WTC11 (cell line): ENCODE measurements around the gene BCORL1. TPM values are rescaled to one million over a fixed set of nuclear protein-coding genes. Genes with fewer than 3 reads are reported as not detected.

Experiments used
- ATAC-seq: fragments of 200-7000 bp; cut with Tn5 transposase; 2 replicates; pipeline ENCODE4 v1.10.0; 2021; ENCODE audit warnings: mild to moderate bottlenecking, moderate library complexity
- CTCF ChIA-PET: fragments of 300-600 bp; sonication (Branson Sonifier 250); formaldehyde crosslinking; loops from one replicate; lab custom pipeline; 2021; ENCODE audit warnings: antibody characterized with exemption; lab: Charles Lee
- POLR2A ChIA-PET: fragments of 350-600 bp; sonication (Branson Sonifier 250); formaldehyde crosslinking; loops from one replicate; lab custom pipeline; 2021; ENCODE audit warnings: antibody characterized with exemption; lab: Charles Lee
- DNase-seq: peaks from one replicate; pipeline ENCODE4 v3.0.0; 2021; ENCODE audit warnings: low spot score
- H3K27ac Mint-ChIP-seq: 2 replicates; pipeline ENCODE4 v1.8.0; 2021; ENCODE audit warnings: mixed read lengths
- H3K27me3 Mint-ChIP-seq: 2 replicates; pipeline ENCODE4 v1.8.0; 2021; ENCODE audit warnings: low read depth, mild to moderate bottlenecking, moderate library complexity, mixed read lengths
- H3K36me3 Mint-ChIP-seq: 2 replicates; pipeline ENCODE4 v1.8.0; 2021; ENCODE audit warnings: mixed read lengths
- H3K4me1 Mint-ChIP-seq: 2 replicates; pipeline ENCODE4 v1.8.0; 2022; ENCODE audit warnings: mixed read lengths
- H3K4me3 Mint-ChIP-seq: 2 replicates; pipeline ENCODE4 v1.8.0; 2021; ENCODE audit warnings: mild to moderate bottlenecking, moderate library complexity, mixed read lengths
- H3K9me3 Mint-ChIP-seq: 2 replicates; pipeline ENCODE4 v1.8.0; 2021; ENCODE audit warnings: mixed read lengths
- ATF1 ChIP-seq: sonication (generic); formaldehyde crosslinking; IDR thresholded peaks from 2 replicates; pipeline ENCODE4 v1.8.1; 2023; ENCODE audit warnings: mild to moderate bottlenecking, moderate library complexity, missing genetic modification reagents
- EMX1 ChIP-seq: fragments of 250-450 bp; sonication (Bioruptor Pico); IDR thresholded peaks from 2 replicates; pipeline ENCODE4 v1.8.0; 2021; ENCODE audit warnings: mild to moderate bottlenecking
- MYBL2 ChIP-seq: sonication (generic); formaldehyde crosslinking; IDR thresholded peaks from 2 replicates; pipeline ENCODE4 v1.8.1; 2023; ENCODE audit warnings: mild to moderate bottlenecking, moderate library complexity, missing genetic modification reagents
- NFYB ChIP-seq: sonication (generic); formaldehyde crosslinking; conservative IDR thresholded peaks from 2 replicates; pipeline ENCODE4 v1.8.0; 2022; ENCODE audit warnings: low read depth, missing genetic modification reagents
- NR1H2 ChIP-seq: sonication (generic); formaldehyde crosslinking; IDR thresholded peaks from 2 replicates; pipeline ENCODE4 v1.9.0; 2021; ENCODE audit warnings: mild to moderate bottlenecking, moderate library complexity, missing genetic modification reagents
- OVOL2 ChIP-seq: fragments of 250-450 bp; sonication (Bioruptor Pico); IDR thresholded peaks from 2 replicates; pipeline ENCODE4 v1.9.0; 2021; ENCODE audit warnings: mild to moderate bottlenecking, borderline replicate concordance
- PRRX2 ChIP-seq: fragments of 250-450 bp; sonication (Bioruptor Pico); IDR thresholded peaks from 2 replicates; pipeline ENCODE4 v1.8.0; 2021; ENCODE audit warnings: mild to moderate bottlenecking
- TCF7 ChIP-seq: sonication (generic); formaldehyde crosslinking; IDR thresholded peaks from 2 replicates; pipeline ENCODE4 v1.8.0; 2022; ENCODE audit warnings: mild to moderate bottlenecking, low read depth, missing genetic modification reagents, moderate library complexity
- TEAD1 ChIP-seq: sonication (generic); formaldehyde crosslinking; IDR thresholded peaks from 2 replicates; pipeline ENCODE4 v1.8.0; 2022; ENCODE audit warnings: mild to moderate bottlenecking, missing genetic modification reagents
- TP53 ChIP-seq: sonication (generic); formaldehyde crosslinking; IDR thresholded peaks from 2 replicates; pipeline ENCODE4 v1.8.1; 2023; ENCODE audit warnings: mild to moderate bottlenecking, missing genetic modification reagents
- ZNF232 ChIP-seq: sonication (generic); formaldehyde crosslinking; IDR thresholded peaks from 2 replicates; pipeline ENCODE4 v1.8.0; 2022; ENCODE audit warnings: mild to moderate bottlenecking, missing genetic modification reagents
- ZNF263 ChIP-seq: sonication (generic); formaldehyde crosslinking; IDR thresholded peaks from 2 replicates; pipeline ENCODE4 v1.8.1; 2022; ENCODE audit warnings: low read depth, mild to moderate bottlenecking, moderate library complexity, missing genetic modification reagents
- ZNF396 ChIP-seq: fragments of 250-450 bp; sonication (Bioruptor Pico); IDR thresholded peaks from 2 replicates; pipeline ENCODE4 v1.8.0; 2021; ENCODE audit warnings: mild to moderate bottlenecking, moderate library complexity, borderline replicate concordance
- ZNF416 ChIP-seq: fragments of 250-450 bp; sonication (Bioruptor Pico); IDR thresholded peaks from 2 replicates; pipeline ENCODE4 v1.9.0; 2021; ENCODE audit warnings: mild to moderate bottlenecking, inconsistent platforms
- total RNA-seq: library from RNA; stranded (reverse); gene quantifications from 3 replicates; pipeline ENCODE4 v1.2.3, GENCODE V29; 2021
- TF ChIP-seq, protein P1 (sequence below): fragments of 250-450 bp; sonication (Bioruptor Pico); IDR thresholded peaks from 2 replicates; pipeline ENCODE4 v1.9.0; 2021; ENCODE audit warnings: mild to moderate bottlenecking
- TF ChIP-seq, protein P2 (sequence below): sonication (generic); formaldehyde crosslinking; IDR thresholded peaks from 2 replicates; pipeline ENCODE4 v1.8.0; 2023; ENCODE audit warnings: missing genetic modification reagents
- TF ChIP-seq, protein P3 (sequence below): sonication (generic); formaldehyde crosslinking; IDR thresholded peaks from 2 replicates; pipeline ENCODE4 v1.8.0; 2022; ENCODE audit warnings: mild to moderate bottlenecking, missing genetic modification reagents
- TF ChIP-seq, protein P4 (sequence below): fragments of 250-450 bp; sonication (Bioruptor Pico); IDR thresholded peaks from 2 replicates; pipeline ENCODE4 v1.9.0; 2021; ENCODE audit warnings: mild to moderate bottlenecking
- TF ChIP-seq, protein P5 (sequence below): fragments of 250-450 bp; sonication (Bioruptor Pico); IDR thresholded peaks from 2 replicates; pipeline ENCODE4 v1.9.0; 2021; ENCODE audit warnings: moderate library complexity, mild to moderate bottlenecking, inconsistent platforms, borderline replicate concordance

BCORL1 gene
- total RNA-seq, 1 experiment from 2014 or later = 12.0 TPM

DNA sequence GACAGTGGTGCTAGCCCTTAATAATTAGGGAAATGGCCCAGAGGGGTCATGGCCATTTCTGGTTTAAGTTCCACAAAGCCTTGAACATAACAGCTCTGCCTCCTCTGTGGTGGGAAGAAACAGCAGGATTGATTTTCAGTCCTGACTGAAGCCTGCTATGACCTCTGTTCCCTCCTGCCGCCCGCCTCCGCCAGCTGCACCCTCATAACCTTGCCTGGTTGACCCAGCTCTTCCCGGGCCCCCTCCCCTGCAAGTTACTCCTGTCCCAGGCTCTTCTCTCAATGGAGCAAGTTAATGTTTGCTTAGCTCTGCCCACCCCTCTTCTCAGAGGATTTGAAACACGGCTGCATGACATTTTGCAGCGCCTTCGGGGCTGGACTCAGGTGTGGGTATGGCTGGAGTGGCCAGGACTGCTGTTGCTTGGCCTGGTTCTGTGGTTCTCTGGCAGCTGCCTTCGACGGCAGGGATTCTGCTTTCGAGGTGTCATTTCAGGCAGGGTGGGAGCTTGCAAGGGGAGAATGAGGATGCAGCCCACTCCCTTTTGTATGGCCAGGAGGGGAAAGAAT lies 27.3 kb downstream of the BCORL1 start (continued):
- TF ChIP-seq, protein P1, sequence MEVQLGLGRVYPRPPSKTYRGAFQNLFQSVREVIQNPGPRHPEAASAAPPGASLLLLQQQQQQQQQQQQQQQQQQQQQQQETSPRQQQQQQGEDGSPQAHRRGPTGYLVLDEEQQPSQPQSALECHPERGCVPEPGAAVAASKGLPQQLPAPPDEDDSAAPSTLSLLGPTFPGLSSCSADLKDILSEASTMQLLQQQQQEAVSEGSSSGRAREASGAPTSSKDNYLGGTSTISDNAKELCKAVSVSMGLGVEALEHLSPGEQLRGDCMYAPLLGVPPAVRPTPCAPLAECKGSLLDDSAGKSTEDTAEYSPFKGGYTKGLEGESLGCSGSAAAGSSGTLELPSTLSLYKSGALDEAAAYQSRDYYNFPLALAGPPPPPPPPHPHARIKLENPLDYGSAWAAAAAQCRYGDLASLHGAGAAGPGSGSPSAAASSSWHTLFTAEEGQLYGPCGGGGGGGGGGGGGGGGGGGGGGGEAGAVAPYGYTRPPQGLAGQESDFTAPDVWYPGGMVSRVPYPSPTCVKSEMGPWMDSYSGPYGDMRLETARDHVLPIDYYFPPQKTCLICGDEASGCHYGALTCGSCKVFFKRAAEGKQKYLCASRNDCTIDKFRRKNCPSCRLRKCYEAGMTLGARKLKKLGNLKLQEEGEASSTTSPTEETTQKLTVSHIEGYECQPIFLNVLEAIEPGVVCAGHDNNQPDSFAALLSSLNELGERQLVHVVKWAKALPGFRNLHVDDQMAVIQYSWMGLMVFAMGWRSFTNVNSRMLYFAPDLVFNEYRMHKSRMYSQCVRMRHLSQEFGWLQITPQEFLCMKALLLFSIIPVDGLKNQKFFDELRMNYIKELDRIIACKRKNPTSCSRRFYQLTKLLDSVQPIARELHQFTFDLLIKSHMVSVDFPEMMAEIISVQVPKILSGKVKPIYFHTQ (CRISPR knock-in tag) = no peak
- no peak for TF ChIP-seq TP53 (CRISPR knock-in tag)
- no peak for TF ChIP-seq MYBL2 (CRISPR knock-in tag)
- TF ChIP-seq, protein P2, sequence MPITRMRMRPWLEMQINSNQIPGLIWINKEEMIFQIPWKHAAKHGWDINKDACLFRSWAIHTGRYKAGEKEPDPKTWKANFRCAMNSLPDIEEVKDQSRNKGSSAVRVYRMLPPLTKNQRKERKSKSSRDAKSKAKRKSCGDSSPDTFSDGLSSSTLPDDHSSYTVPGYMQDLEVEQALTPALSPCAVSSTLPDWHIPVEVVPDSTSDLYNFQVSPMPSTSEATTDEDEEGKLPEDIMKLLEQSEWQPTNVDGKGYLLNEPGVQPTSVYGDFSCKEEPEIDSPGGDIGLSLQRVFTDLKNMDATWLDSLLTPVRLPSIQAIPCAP (CRISPR knock-in tag) = no peak
- no peak for TF ChIP-seq EMX1
- no peak for TF ChIP-seq NR1H2 (CRISPR knock-in tag)
- TF ChIP-seq, protein P3, sequence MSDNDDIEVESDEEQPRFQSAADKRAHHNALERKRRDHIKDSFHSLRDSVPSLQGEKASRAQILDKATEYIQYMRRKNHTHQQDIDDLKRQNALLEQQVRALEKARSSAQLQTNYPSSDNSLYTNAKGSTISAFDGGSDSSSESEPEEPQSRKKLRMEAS (CRISPR knock-in tag) = no peak
- TF ChIP-seq, all 79 proteins: peak for 0

DNA sequence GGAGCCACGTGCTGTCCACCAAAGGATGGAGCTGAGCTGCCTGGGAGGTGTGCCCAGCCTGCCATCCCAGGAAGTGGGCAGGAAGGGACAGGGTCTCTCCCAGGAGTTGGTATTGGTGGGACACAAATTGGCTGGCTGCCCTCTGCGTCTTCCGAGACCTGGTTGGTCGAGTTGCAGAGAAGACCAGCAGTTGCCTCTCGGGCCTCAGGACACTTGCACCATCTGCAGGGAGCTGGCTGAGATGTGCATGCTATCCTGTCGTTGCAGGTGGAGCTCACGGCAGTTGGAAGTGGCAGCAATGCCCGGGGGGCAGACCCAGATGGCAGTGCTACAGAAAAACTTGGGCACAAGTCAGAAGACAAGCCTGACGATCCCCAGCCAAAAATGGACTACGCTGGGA lies 30.2 kb downstream of the BCORL1 start:
- POLR2A ChIA-PET = no interaction called here
- H3K9me3 Mint-ChIP-seq = no peaks in the 10 kb centered on the region
- no peaks in the 10 kb centered on the region for H3K36me3 Mint-ChIP-seq
- H3K4me1 Mint-ChIP-seq = no peaks in the 10 kb centered on the region
- H3K27ac Mint-ChIP-seq = no peak overlapping the region
- DNase-seq (no peak), ATAC-seq (no peak)
- CTCF ChIA-PET = no interaction called here
- H3K4me3 Mint-ChIP-seq = no peak overlapping the region
- no peak for TF ChIP-seq ZNF416 (CRISPR knock-in tag)
- no peak for TF ChIP-seq ZNF396 (CRISPR knock-in tag)
- no peak for TF ChIP-seq ZNF232 (CRISPR knock-in tag)
- TF ChIP-seq, protein P4, sequence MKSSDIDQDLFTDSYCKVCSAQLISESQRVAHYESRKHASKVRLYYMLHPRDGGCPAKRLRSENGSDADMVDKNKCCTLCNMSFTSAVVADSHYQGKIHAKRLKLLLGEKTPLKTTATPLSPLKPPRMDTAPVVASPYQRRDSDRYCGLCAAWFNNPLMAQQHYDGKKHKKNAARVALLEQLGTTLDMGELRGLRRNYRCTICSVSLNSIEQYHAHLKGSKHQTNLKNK = no peak
- no peak for TF ChIP-seq OVOL2 (CRISPR knock-in tag)
- TF ChIP-seq, all 79 proteins: peak for 0
- no peaks in the 10 kb centered on the region for H3K27me3 Mint-ChIP-seq

DNA sequence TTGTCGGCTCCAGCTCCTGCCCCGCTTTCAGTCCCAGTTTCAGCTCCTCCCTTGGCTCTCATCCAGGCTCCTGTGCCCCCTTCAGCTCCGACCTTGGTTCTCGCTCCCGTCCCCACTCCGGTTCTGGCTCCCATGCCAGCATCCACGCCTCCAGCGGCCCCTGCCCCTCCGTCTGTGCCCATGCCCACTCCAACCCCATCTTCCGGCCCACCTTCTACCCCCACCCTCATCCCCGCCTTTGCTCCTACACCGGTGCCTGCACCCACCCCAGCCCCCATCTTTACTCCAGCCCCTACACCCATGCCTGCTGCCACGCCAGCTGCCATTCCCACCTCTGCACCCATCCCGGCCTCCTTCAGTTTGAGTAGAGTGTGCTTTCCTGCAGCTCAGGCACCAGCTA lies 31.2 kb downstream of the BCORL1 start:
- ATAC-seq (no peak), DNase-seq (no peak)
- Mint-ChIP-seq H3K27ac (no peak overlapping the region), H3K27me3 (no peaks in the 10 kb centered on the region), H3K4me1 (no peaks in the 10 kb centered on the region), H3K9me3 (no peaks in the 10 kb centered on the region), H3K4me3 (no peak overlapping the region), H3K36me3 (no peaks in the 10 kb centered on the region)
- TF ChIP-seq OVOL2 (CRISPR knock-in tag) (no peak), ATF1 (CRISPR knock-in tag) (no peak), ZNF416 (CRISPR knock-in tag) (no peak), PRRX2 (no peak), TCF7 (CRISPR knock-in tag) (no peak)
- CTCF ChIA-PET = no interaction called here
- POLR2A ChIA-PET = no interaction called here

DNA sequence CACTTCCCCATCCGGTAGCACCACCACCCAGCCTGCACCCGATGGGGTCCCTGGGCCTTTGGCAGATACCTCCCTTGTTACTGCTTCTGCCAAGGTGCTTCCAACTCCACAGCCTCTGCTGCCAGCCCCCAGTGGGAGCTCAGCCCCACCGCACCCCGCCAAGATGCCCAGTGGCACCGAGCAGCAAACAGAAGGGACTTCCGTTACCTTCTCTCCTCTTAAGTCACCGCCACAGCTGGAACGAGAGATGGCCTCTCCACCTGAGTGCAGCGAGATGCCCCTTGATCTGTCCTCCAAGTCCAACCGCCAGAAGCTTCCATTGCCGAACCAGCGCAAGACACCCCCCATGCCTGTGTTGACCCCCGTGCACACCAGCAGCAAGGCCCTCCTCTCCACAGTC lies 31.9 kb downstream of the BCORL1 start:
- ChIA-PET POLR2A (no interaction called here), CTCF (no interaction called here)
- DNase-seq (no peak), ATAC-seq (no peak)
- Mint-ChIP-seq H3K27me3 (no peaks in the 10 kb centered on the region), H3K36me3 (no peaks in the 10 kb centered on the region)
- TF ChIP-seq MYBL2 (CRISPR knock-in tag) = no peak
- TF ChIP-seq OVOL2 (CRISPR knock-in tag) = no peak
- TF ChIP-seq NFYB (CRISPR knock-in tag) = no peak
- no peak for TF ChIP-seq TEAD1
- TF ChIP-seq, protein P5, sequence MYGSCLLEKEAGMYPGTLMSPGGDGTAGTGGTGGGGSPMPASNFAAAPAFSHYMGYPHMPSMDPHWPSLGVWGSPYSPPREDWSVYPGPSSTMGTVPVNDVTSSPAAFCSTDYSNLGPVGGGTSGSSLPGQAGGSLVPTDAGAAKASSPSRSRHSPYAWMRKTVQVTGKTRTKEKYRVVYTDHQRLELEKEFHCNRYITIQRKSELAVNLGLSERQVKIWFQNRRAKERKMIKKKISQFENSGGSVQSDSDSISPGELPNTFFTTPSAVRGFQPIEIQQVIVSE (CRISPR knock-in tag) = no peak
- TF ChIP-seq ZNF263 (CRISPR knock-in tag) = no peak
- TF ChIP-seq, all 79 proteins: peak for 0
- Mint-ChIP-seq H3K4me3 (no peak overlapping the region), H3K9me3 (no peaks in the 10 kb centered on the region), H3K4me1 (no peaks in the 10 kb centered on the region), H3K27ac (no peak overlapping the region)
